WTC11 (cell line): ENCODE measurements around the gene CELF2.

ENCODE experiments used
- AFF4 ChIP-seq: sonication (generic); formaldehyde crosslinking; IDR thresholded peaks from 2 replicates; pipeline ENCODE4 v1.8.1; 2023; ENCODE audit warnings: mild to moderate bottlenecking, missing genetic modification reagents, borderline replicate concordance
- CTCF ChIP-seq: fragments of 200-600 bp; IDR thresholded peaks from 2 replicates; pipeline ENCODE4 v1.8.0; 2022; ENCODE audit warnings: antibody characterized with exemption
- ETV6 ChIP-seq: sonication (generic); formaldehyde crosslinking; IDR thresholded peaks from 2 replicates; pipeline ENCODE4 v1.8.1; 2022; ENCODE audit warnings: mild to moderate bottlenecking, missing genetic modification reagents
- JUN ChIP-seq: sonication (generic); formaldehyde crosslinking; IDR thresholded peaks from 2 replicates; pipeline ENCODE4 v1.8.0; 2023; ENCODE audit warnings: mild to moderate bottlenecking, missing genetic modification reagents
- MAX ChIP-seq: sonication (generic); formaldehyde crosslinking; IDR thresholded peaks from 2 replicates; pipeline ENCODE4 v1.8.0; 2022; ENCODE audit warnings: mild to moderate bottlenecking, missing genetic modification reagents
- NFYB ChIP-seq: sonication (generic); formaldehyde crosslinking; conservative IDR thresholded peaks from 2 replicates; pipeline ENCODE4 v1.8.0; 2022; ENCODE audit warnings: low read depth, missing genetic modification reagents
- RELA ChIP-seq: sonication (generic); formaldehyde crosslinking; IDR thresholded peaks from 2 replicates; pipeline ENCODE4 v1.8.1; 2022; ENCODE audit warnings: missing genetic modification reagents, mild to moderate bottlenecking, borderline replicate concordance
- SMAD3 ChIP-seq: sonication (generic); formaldehyde crosslinking; IDR thresholded peaks from 2 replicates; pipeline ENCODE4 v1.8.0; 2022; ENCODE audit warnings: missing genetic modification reagents, mild to moderate bottlenecking, borderline replicate concordance
- STAT6 ChIP-seq: sonication (generic); formaldehyde crosslinking; conservative IDR thresholded peaks from 2 replicates; pipeline ENCODE4 v1.8.1; 2023; ENCODE audit warnings: mild to moderate bottlenecking, low read depth, missing genetic modification reagents, moderate library complexity
- TEAD4 ChIP-seq: sonication (generic); formaldehyde crosslinking; IDR thresholded peaks from 2 replicates; pipeline ENCODE4 v1.8.0; 2022; ENCODE audit warnings: mild to moderate bottlenecking, missing genetic modification reagents
- USF2 ChIP-seq: sonication (generic); formaldehyde crosslinking; IDR thresholded peaks from 2 replicates; pipeline ENCODE4 v1.8.1; 2023; ENCODE audit warnings: mild to moderate bottlenecking, missing genetic modification reagents, moderate library complexity
- ZBTB21 ChIP-seq: sonication (generic); formaldehyde crosslinking; IDR thresholded peaks from 2 replicates; pipeline ENCODE4 v1.8.1; 2023; ENCODE audit warnings: mild to moderate bottlenecking, missing genetic modification reagents, borderline replicate concordance

GRCh38 chr10:11367505-11367904 lies 349.8 kb downstream of the CELF2 start:
- no peak for TF ChIP-seq CTCF
- TF ChIP-seq ETV6 = no peak
- no peak for TF ChIP-seq STAT6 (CRISPR knock-in tag)
- TF ChIP-seq USF2 = no peak
- no peak for TF ChIP-seq AFF4
- TF ChIP-seq JUN (CRISPR knock-in tag) = no peak
- TF ChIP-seq TEAD4 (CRISPR knock-in tag) = no peak
- no peak for TF ChIP-seq SMAD3
- no peak for TF ChIP-seq RELA (CRISPR knock-in tag)
- TF ChIP-seq NFYB (CRISPR knock-in tag) = no peak
- no peak for TF ChIP-seq ZBTB21
- no peak for TF ChIP-seq MAX (CRISPR knock-in tag)
